H9 (cell line): ENCODE measurements around the gene SLC2A1. TPM values are rescaled to one million over a fixed set of nuclear protein-coding genes. Genes with fewer than 3 reads are reported as not detected.

Experiments
- DNase-seq: peaks from one replicate; pipeline ENCODE4 v3.0.0-alpha.2; 2017
- H2AFZ ChIP-seq: one replicate; pipeline ENCODE4 v1.6.1; 2013; ENCODE audit warnings: mild to moderate bottlenecking, low read length, control low read depth, moderate library complexity
- H2AK5ac ChIP-seq: 2 replicates; pipeline ENCODE4 v1.6.1; 2013; ENCODE audit warnings: low read length, control low read depth, mixed read lengths; ENCODE audit not compliant: insufficient read length
- H2BK120ac ChIP-seq: one replicate; pipeline ENCODE4 v1.6.1; 2013; ENCODE audit warnings: low read depth, mild to moderate bottlenecking, low read length, control low read depth, inconsistent platforms; ENCODE audit not compliant: poor library complexity, severe bottlenecking
- H2BK12ac ChIP-seq: 2 replicates; pipeline ENCODE4 v1.6.1; 2013; ENCODE audit warnings: low read length, control low read depth, mixed read lengths, low read depth; ENCODE audit not compliant: insufficient read length
- H2BK15ac ChIP-seq: 2 replicates; pipeline ENCODE4 v1.6.1; 2013; ENCODE audit warnings: low read depth, low read length, control low read depth
- H2BK20ac ChIP-seq: one replicate; pipeline ENCODE4 v1.6.1; 2013; ENCODE audit warnings: low read depth, mild to moderate bottlenecking, low read length, control low read depth, inconsistent platforms; ENCODE audit not compliant: poor library complexity, severe bottlenecking
- H2BK5ac ChIP-seq: 2 replicates; pipeline ENCODE4 v1.6.1; 2013; ENCODE audit warnings: low read length, control low read depth, mixed read lengths; ENCODE audit not compliant: insufficient read length
- H3K14ac ChIP-seq: 2 replicates; pipeline ENCODE4 v1.6.1; 2013; ENCODE audit warnings: low read length, control low read depth; ENCODE audit not compliant: insufficient read depth
- H3K18ac ChIP-seq: 2 replicates; pipeline ENCODE4 v1.6.1; 2013; ENCODE audit warnings: low read depth, mild to moderate bottlenecking, mixed read lengths, low read length, control low read depth; ENCODE audit not compliant: insufficient read length
- H3K23ac ChIP-seq: 2 replicates; pipeline ENCODE4 v1.6.1; 2013; ENCODE audit warnings: low read length, control low read depth, mixed read lengths, low read depth; ENCODE audit not compliant: insufficient read length
- H3K23me2 ChIP-seq: 2 replicates; pipeline ENCODE4 v1.6.1; 2013; ENCODE audit warnings: low read depth, mild to moderate bottlenecking, mixed read lengths, low read length, control low read depth; ENCODE audit not compliant: insufficient read length, poor library complexity, severe bottlenecking
- H3K27ac ChIP-seq: 2 replicates; pipeline ENCODE4 v1.5.1; 2013; ENCODE audit warnings: low read length, control low read depth, mixed read lengths, low read depth; ENCODE audit not compliant: insufficient read length
- H3K27me3 ChIP-seq: 2 replicates; pipeline ENCODE4 v1.6.1; 2013; ENCODE audit warnings: low read length, control low read depth, inconsistent platforms; ENCODE audit not compliant: insufficient read depth
- H3K4ac ChIP-seq: 2 replicates; pipeline ENCODE4 v1.6.1; 2013; ENCODE audit warnings: low read depth, mild to moderate bottlenecking, control low read depth, inconsistent platforms, low read length, moderate library complexity
- H3K4me1 ChIP-seq: 2 replicates; pipeline ENCODE4 v1.6.1; 2013; ENCODE audit warnings: low read length, control low read depth, inconsistent platforms; ENCODE audit not compliant: insufficient read depth
- H3K4me2 ChIP-seq: 2 replicates; pipeline ENCODE4 v1.6.1; 2013; ENCODE audit warnings: low read length, control low read depth, mixed read lengths; ENCODE audit not compliant: insufficient read length, insufficient read depth
- H3K56ac ChIP-seq: 2 replicates; pipeline ENCODE4 v1.6.1; 2013; ENCODE audit warnings: low read depth, mild to moderate bottlenecking, mixed read lengths, low read length, control low read depth; ENCODE audit not compliant: insufficient read length
- H3K79me1 ChIP-seq: 2 replicates; pipeline ENCODE4 v1.6.1; 2013; ENCODE audit warnings: low read depth, mild to moderate bottlenecking, moderate library complexity, low read length, control low read depth, inconsistent platforms; ENCODE audit not compliant: insufficient read depth, poor library complexity, severe bottlenecking
- H3K79me2 ChIP-seq: 2 replicates; pipeline ENCODE4 v1.6.1; 2013; ENCODE audit warnings: low read length, control low read depth, inconsistent platforms; ENCODE audit not compliant: insufficient read depth
- H3K9ac ChIP-seq: 2 replicates; pipeline ENCODE4 v1.6.1; 2013; ENCODE audit warnings: low read length, control low read depth, mixed read lengths; ENCODE audit not compliant: insufficient read length; ENCODE audit errors: extremely low read depth
- H3K9me3 ChIP-seq: one replicate; pipeline ENCODE4 v1.6.1; 2013; ENCODE audit warnings: low read depth, low read length, inconsistent platforms; ENCODE audit not compliant: control insufficient read depth
- H3T11ph ChIP-seq: one replicate; pipeline ENCODE4 v1.6.1; 2013; ENCODE audit warnings: mild to moderate bottlenecking, low read length, control low read depth, inconsistent platforms
- H4K20me1 ChIP-seq: one replicate; pipeline ENCODE4 v1.6.1; 2013; ENCODE audit not compliant: control insufficient read depth, insufficient read length, insufficient read depth
- H4K5ac ChIP-seq: 2 replicates; pipeline ENCODE4 v1.6.1; 2013; ENCODE audit warnings: low read depth, mild to moderate bottlenecking, mixed read lengths, low read length, control low read depth; ENCODE audit not compliant: insufficient read length
- H4K8ac ChIP-seq: replicated peaks from 2 replicates; pipeline ENCODE4 v1.6.1; 2013; ENCODE audit warnings: low read length, control low read depth, mixed read lengths, low read depth; ENCODE audit not compliant: insufficient read length
- H4K91ac ChIP-seq: 2 replicates; pipeline ENCODE4 v1.6.1; 2013; ENCODE audit warnings: low read depth, mild to moderate bottlenecking, moderate library complexity, mixed read lengths, low read length, control low read depth; ENCODE audit not compliant: insufficient read length
- H3K27ac Mint-ChIP-seq, 3 experiments: 2 replicates in 2 of 3; 3 replicates in 1 of 3; pipeline ENCODE4 v1.8.0; 2020 to 2021; ENCODE audit warnings: mixed read lengths in 3 of 3, mild to moderate bottlenecking in 1 of 3, moderate library complexity in 1 of 3
- H3K27me3 Mint-ChIP-seq: 2 replicates; pipeline ENCODE4 v1.8.0; 2021; ENCODE audit warnings: low read depth, mild to moderate bottlenecking, moderate library complexity, mixed read lengths
- H3K36me3 Mint-ChIP-seq, 3 experiments: 2 replicates in 2 of 3; 3 replicates in 1 of 3; pipeline ENCODE4 v1.8.0; 2020 to 2021; ENCODE audit warnings: low read depth in 3 of 3, mixed read lengths in 3 of 3; ENCODE audit not compliant: insufficient read depth in 1 of 3
- H3K4me1 Mint-ChIP-seq, 2 experiments: 2 replicates each; pipeline ENCODE4 v1.8.0; 2020; ENCODE audit warnings: mixed read lengths in 2 of 2
- H3K4me3 Mint-ChIP-seq, 2 experiments: 2 replicates in 1 of 2; 3 replicates in 1 of 2; pipeline ENCODE4 v1.8.0; 2020 to 2021; ENCODE audit warnings: mild to moderate bottlenecking in 2 of 2, mixed read lengths in 2 of 2, moderate library complexity in 1 of 2
- H3K9me3 Mint-ChIP-seq, 2 experiments: 2 replicates in 1 of 2; 3 replicates in 1 of 2; pipeline ENCODE4 v1.8.0; 2020; ENCODE audit warnings: mild to moderate bottlenecking in 2 of 2, mixed read lengths in 2 of 2, moderate library complexity in 1 of 2
- CTCF ChIP-seq: fragments of 200-600 bp; sonication (generic); conservative IDR thresholded peaks from 3 replicates; pipeline ENCODE4 v1.8.0; 2021; ENCODE audit warnings: antibody characterized with exemption, mild to moderate bottlenecking
- WGBS: extraction: QIAGEN DNeasy Blood & Tissue Kit; methylation state at CpG from one replicate; pipeline ENCODE4 v1.1.7; 2013; ENCODE audit warnings: missing lambda C conversion rate, low lambda C conversion rate, mixed read lengths; ENCODE audit not compliant: insufficient read length; ENCODE audit errors: extremely low coverage; 5-methylcytosine and 5-hydroxymethylcytosine counted together
- total RNA-seq: library from RNA; stranded (reverse); gene quantifications from 2 replicates; pipeline ENCODE4 v1.2.1, GENCODE V29; 2021

The SLC2A1 gene
- total RNA-seq, 1 experiment from 2014 or later = 186 TPM

GRCh38 chr1:42930178-42931107, 28.2 kb downstream of the SLC2A1 start:
- peaks cover 3% of the 10 kb centered on the region; the same call in 1 of the 2 replicates for H3K79me2 ChIP-seq
- Mint-ChIP-seq H3K4me1 (peaks cover 40 to 56% of the 10 kb centered on the region in 2 experiments), H3K9me3 (no peaks in the 10 kb centered on the region), H3K4me3 (no peak overlapping the region), H3K36me3 (peaks cover 71 to 91% (median 78%) of the 10 kb centered on the region in 3 experiments), H3K27ac (peak overlapping the region in 2 of 3 experiments; percentile 39 to 93; a peak in 5 of 7 replicates), H3K27me3 (no peaks in the 10 kb centered on the region)
- no peaks in the 10 kb centered on the region; the same call in 1 of the 2 replicates for H3K4me1 ChIP-seq
- no peak overlapping the region for H3T11ph ChIP-seq
- DNase-seq = no peak
- H4K5ac ChIP-seq = no peak overlapping the region
- no peak overlapping the region for H2BK20ac ChIP-seq
- no peak overlapping the region for H3K23ac ChIP-seq
- no peak overlapping the region for H2BK15ac ChIP-seq
- TF ChIP-seq CTCF = no peak
- no peak overlapping the region for H2AK5ac ChIP-seq
- no peak overlapping the region for H3K27ac ChIP-seq
- no peaks in the 10 kb centered on the region for H3K9me3 ChIP-seq
- H2AFZ ChIP-seq = no peak overlapping the region
- H3K4me2 ChIP-seq = no peak overlapping the region
- no peaks in the 10 kb centered on the region for H3K27me3 ChIP-seq
- no peaks in the 10 kb centered on the region for H4K20me1 ChIP-seq
- no CpG with 5 or more reads among the region's 25 CpGs for WGBS
- H3K4ac ChIP-seq = no peak overlapping the region
- no peak overlapping the region for H4K8ac ChIP-seq
- H3K79me1 ChIP-seq = no peaks in the 10 kb centered on the region
- H4K91ac ChIP-seq = no peak overlapping the region
- no peak overlapping the region for H3K9ac ChIP-seq
- no peak overlapping the region for H2BK5ac ChIP-seq
- H3K18ac ChIP-seq = no peak overlapping the region
- H2BK12ac ChIP-seq = no peak overlapping the region
- no peak overlapping the region for H2BK120ac ChIP-seq
- H3K23me2 ChIP-seq = no peaks in the 10 kb centered on the region
- H3K14ac ChIP-seq = no peak overlapping the region
- H3K56ac ChIP-seq = no peak overlapping the region
